ENCODE data around the gene THUMPD2.
A peak's percentile ranks its signal among the peaks of the same experiment; 100 is the strongest.

The THUMPD2 gene, protein sequence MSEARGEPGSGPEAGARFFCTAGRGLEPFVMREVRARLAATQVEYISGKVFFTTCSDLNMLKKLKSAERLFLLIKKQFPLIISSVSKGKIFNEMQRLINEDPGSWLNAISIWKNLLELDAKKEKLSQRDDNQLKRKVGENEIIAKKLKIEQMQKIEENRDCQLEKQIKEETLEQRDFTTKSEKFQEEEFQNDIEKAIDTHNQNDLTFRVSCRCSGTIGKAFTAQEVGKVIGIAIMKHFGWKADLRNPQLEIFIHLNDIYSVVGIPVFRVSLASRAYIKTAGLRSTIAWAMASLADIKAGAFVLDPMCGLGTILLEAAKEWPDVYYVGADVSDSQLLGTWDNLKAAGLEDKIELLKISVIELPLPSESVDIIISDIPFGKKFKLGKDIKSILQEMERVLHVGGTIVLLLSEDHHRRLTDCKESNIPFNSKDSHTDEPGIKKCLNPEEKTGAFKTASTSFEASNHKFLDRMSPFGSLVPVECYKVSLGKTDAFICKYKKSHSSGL

DNA sequence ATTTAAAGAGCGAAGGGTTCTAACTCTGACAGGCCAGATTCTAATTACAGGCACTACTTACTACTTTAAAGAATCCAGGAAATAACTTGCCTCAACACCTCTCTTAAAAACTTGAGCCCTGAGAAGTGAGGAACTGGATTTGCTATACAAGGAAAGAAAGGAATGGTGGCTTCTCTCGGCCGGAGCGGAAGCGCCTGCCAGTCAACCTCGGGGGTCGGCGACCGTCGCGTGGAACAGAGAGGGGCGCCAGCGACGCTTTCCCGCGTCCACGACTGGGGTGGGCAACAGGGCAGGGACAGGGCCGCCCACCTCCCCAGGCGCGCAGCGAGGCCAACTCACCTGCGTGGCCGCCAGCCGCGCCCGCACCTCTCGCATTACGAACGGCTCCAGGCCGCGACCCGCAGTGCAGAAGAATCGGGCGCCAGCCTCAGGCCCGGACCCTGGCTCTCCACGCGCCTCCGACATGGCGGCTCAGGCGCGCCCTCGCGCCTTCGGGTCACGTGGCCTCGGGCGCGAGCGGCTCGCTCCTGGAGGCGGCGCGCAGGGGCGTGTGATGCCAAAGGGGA lies at the start of gene THUMPD2:
Gene THUMPD2, minus strand, starts transcription at position 484 of the 566 bp plus-strand sequence. Its CDS starts 19 bp downstream, at position 465.
- Histone ChIP-seq H3K27me3 (replicated peaks; ENCODE audit: control insufficient read depth, insufficient read depth, low read length) (no peaks in the 10 kb centered on the region), H3K36me3 (ENCODE audit: control insufficient read depth, insufficient read depth, low read length) (no peaks in the 10 kb centered on the region), H3K4me3 (replicated peaks; ENCODE audit: low read depth, low read length) (peak within 1 kb of the TSS; percentile 98)
- peak; percentile 84 for DNase-seq (ENCODE audit: extremely low read depth, insufficient read length)
- TF ChIP-seq, protein P1, sequence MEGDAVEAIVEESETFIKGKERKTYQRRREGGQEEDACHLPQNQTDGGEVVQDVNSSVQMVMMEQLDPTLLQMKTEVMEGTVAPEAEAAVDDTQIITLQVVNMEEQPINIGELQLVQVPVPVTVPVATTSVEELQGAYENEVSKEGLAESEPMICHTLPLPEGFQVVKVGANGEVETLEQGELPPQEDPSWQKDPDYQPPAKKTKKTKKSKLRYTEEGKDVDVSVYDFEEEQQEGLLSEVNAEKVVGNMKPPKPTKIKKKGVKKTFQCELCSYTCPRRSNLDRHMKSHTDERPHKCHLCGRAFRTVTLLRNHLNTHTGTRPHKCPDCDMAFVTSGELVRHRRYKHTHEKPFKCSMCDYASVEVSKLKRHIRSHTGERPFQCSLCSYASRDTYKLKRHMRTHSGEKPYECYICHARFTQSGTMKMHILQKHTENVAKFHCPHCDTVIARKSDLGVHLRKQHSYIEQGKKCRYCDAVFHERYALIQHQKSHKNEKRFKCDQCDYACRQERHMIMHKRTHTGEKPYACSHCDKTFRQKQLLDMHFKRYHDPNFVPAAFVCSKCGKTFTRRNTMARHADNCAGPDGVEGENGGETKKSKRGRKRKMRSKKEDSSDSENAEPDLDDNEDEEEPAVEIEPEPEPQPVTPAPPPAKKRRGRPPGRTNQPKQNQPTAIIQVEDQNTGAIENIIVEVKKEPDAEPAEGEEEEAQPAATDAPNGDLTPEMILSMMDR (IDR thresholded peaks at IDR 0.05; ENCODE audit: insufficient read depth, low read length, poor library complexity, severe bottlenecking): no peak

DNA sequence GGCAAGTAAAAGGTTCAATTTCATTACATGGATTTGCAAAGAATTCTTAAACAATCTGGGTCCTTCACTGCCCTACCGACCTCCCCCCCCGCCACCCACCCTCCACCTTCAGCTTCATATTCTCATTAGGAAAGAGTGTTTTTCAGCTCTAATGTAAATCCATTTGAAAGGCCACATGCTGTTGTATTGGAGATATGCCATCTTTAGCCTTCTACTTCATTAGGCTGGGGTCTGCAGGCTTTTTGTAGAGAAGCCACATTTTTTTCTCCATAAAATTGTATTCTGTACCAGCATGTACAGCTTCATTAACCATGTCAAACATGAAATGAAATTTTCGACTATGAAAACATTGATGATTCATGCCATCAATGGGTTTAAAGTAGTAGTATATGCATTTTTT lies 42.8 kb upstream of the THUMPD2 start:
- TF ChIP-seq, protein P1 (IDR thresholded peaks at IDR 0.05; ENCODE audit: insufficient read depth, low read length, poor library complexity, severe bottlenecking): no peak
- Histone ChIP-seq H3K36me3 (ENCODE audit: control insufficient read depth, insufficient read depth, low read length) (no peaks in the 10 kb centered on the region), H3K27me3 (replicated peaks; ENCODE audit: control insufficient read depth, insufficient read depth, low read length) (no peaks in the 10 kb centered on the region), H3K4me3 (replicated peaks; ENCODE audit: low read depth, low read length) (no peak overlapping the region)
- DNase-seq (ENCODE audit: extremely low read depth, insufficient read length): no peak

DNA sequence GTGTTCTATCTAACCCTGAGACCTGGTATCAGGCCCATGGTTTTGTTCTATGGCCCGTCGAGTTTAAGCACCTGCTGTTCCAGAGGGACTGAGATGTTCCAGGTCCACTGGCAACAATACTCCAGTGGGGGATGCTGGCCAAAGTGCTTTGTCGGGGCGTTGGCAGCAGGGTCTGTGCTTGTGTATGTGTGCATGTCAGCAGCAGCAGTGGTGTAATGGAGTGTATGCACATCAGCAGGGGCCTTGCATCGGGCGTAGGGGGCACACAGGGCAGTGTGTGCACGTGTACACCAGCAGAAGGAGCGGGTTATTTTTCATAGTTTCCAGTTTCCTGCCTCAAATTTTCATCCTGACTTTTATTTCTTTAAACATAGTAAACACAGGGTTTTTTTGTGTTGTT lies 37.8 kb upstream of the THUMPD2 start:
- Histone ChIP-seq H3K27me3 (replicated peaks; ENCODE audit: control insufficient read depth, insufficient read depth, low read length) (no peaks in the 10 kb centered on the region; the same call in 1 of the 2 replicates), H3K4me3 (replicated peaks; ENCODE audit: low read depth, low read length) (no peak overlapping the region), H3K36me3 (ENCODE audit: control insufficient read depth, insufficient read depth, low read length) (no peaks in the 10 kb centered on the region)
- TF ChIP-seq, protein P1 (IDR thresholded peaks at IDR 0.05; ENCODE audit: insufficient read depth, low read length, poor library complexity, severe bottlenecking): no peak
- DNase-seq (ENCODE audit: extremely low read depth, insufficient read length): no peak

DNA sequence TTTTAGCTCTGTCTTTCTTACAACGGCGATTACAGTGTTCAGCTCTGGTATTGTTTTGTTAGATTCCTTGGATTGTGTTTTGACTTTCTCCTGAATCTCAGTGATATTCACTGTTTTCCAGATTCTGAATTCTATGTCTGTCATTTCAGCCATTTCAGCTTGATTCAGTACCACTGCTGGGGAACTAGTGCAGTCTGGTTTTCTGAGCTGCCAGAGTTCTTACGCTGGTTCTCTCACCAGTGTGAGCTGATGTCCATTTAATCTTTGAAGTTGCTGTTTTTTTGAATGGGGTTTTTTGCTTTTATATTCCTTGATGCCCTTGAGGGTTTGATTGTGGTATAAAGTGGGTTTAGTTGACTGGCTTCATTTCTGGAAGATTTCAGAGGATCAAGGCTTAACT lies 37.4 kb upstream of the THUMPD2 start:
- Histone ChIP-seq H3K4me3 (replicated peaks; ENCODE audit: low read depth, low read length) (no peak overlapping the region), H3K27me3 (replicated peaks; ENCODE audit: control insufficient read depth, insufficient read depth, low read length) (no peaks in the 10 kb centered on the region; the same call in 1 of the 2 replicates), H3K36me3 (ENCODE audit: control insufficient read depth, insufficient read depth, low read length) (no peaks in the 10 kb centered on the region)
- TF ChIP-seq, protein P1 (IDR thresholded peaks at IDR 0.05; ENCODE audit: insufficient read depth, low read length, poor library complexity, severe bottlenecking): no peak
- DNase-seq (ENCODE audit: extremely low read depth, insufficient read length): no peak

DNA sequence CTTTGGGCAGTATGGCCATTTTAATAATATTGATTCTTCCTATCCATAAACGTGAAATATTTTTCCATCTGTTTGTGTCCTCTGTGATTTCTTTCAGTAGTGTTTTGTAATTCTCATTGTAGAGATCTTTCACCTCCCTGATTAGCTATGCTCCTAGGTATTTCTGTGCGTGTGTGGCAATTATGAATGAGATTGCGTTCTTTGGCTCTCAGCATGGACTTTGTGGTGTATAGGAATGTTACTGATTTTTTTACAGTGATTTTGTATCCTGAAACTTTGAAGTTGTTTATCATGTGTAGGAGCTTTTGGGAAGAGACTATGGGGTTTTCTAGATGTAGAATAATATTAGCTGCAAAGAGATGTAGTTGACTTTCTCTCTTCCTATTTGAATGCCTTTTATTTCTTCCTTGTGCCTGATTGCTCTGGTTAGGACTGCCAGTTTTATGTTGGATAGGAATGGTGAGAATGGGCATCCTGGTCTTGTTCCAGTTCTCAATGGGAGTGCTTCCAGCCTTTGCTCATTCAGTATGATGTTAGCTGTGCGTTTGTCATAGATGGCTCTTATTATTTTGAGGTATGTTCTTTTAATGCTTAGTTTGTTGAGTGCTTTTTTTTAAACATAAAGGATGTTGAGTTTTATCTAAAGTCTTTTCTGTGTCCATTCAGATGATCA lies 27.0 kb upstream of the THUMPD2 start:
- Histone ChIP-seq H3K27me3 (replicated peaks; ENCODE audit: control insufficient read depth, insufficient read depth, low read length) (no peaks in the 10 kb centered on the region), H3K4me3 (replicated peaks; ENCODE audit: low read depth, low read length) (no peak overlapping the region), H3K36me3 (ENCODE audit: control insufficient read depth, insufficient read depth, low read length) (no peaks in the 10 kb centered on the region)
- TF ChIP-seq, protein P1 (IDR thresholded peaks at IDR 0.05; ENCODE audit: insufficient read depth, low read length, poor library complexity, severe bottlenecking): no peak
- no peak for DNase-seq (ENCODE audit: extremely low read depth, insufficient read length)
